HG03060 (cell line): ENCODE data around the gene LHCGR.
"Not testable (repeated sequence)": the region's sequence is repeated elsewhere in the genome, so short reads cannot be mapped to it uniquely, and the experiment has no call there.

ENCODE experiments used
- ATAC-seq: cut with Tn5 transposase; IDR thresholded peaks from one replicate; pipeline ENCODE4 v1.9.1; 2021; ENCODE audit warnings: low read depth, moderate number of reproducible peaks; ENCODE audit not compliant: unreplicated experiment

Gene LHCGR

GRCh38 chr2:48714245-48714644, 41.3 kb downstream of the LHCGR start:
- ATAC-seq = no peak

DNA sequence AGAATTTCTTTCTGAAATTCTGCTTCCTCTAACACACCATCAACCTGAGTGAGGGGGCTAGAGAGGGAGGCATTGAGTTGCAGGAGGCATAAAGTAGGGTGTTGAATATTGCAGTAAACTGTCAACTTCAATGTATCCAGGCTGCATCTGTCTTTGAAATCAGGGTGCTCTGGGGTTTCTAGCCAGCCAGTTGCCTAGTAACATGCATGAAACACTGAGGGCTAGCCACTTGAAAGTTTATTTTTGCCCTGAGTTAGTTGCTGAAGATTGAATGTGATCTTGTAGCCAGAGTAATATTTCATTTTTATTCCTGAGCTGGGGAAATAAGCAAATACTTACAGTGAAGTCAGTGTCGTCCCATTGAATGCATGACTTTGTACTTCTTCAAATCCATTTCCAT, 41.9 kb downstream of the LHCGR start:
- no peak for ATAC-seq

GRCh38 chr2:48712151-48712550, 43.4 kb downstream of the LHCGR start:
- ATAC-seq = no peak

- no peak for ATAC-seq
Observed at GRCh38 chr2:48711343-48711742, 44.2 kb downstream of the LHCGR start.

GRCh38 chr2:48709096-48710034, 46.2 kb downstream of the LHCGR start:
- ATAC-seq = no peak

DNA sequence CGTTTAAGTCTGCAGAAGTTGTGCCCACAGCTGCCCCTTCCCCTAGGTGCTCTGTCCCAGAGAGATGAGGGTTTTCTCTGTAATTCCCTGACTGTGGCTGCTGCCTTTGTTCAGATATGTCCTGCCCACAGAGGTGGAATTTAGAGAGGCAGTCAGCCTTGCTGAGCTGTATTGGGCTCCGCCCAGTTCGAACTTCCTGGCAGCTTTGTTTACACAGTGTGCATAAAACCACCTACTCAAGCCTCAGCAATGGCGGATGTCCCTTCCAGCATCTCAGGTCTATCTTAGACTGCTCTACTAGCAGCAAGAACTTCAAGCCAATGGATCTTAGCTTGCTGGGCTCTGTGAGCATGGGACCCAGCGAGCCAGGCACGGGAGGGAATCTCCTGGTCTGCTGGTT, 48.1 kb downstream of the LHCGR start:
- ATAC-seq = no peak

GRCh38 chr2:48703621-48704020, 51.9 kb downstream of the LHCGR start:
- not testable (repeated sequence) for ATAC-seq

DNA sequence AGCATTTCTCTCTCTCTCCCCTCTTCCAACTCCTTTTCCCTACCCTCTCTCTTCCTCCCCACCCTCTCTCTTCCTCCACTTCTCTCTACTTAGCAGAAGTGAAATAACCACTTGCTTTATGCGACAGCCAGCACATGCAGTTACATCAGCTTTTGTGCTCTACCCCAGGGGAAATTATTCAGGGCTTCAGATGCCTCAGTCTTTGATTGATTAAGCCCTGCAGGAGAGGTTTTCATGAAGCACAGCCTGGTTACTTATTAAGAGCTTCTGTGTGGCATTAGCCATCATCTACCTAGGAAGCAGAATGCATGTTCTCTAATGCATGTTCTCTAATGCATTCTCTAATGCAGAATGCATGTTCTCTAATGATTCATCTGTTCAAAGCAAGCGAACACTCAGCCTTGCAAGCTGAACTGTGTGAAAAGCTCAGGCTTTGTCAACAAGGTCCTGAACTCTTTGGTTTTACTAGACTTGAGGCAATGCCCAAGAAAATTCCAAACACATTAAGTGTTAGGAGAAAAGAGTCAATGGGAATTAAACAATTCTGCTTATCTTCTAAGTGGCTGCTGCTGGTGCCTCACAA, 56.1 kb downstream of the LHCGR start:
- ATAC-seq = no peak

- no peak for ATAC-seq
Observed at GRCh38 chr2:48696881-48697280, 58.6 kb downstream of the LHCGR start.

DNA sequence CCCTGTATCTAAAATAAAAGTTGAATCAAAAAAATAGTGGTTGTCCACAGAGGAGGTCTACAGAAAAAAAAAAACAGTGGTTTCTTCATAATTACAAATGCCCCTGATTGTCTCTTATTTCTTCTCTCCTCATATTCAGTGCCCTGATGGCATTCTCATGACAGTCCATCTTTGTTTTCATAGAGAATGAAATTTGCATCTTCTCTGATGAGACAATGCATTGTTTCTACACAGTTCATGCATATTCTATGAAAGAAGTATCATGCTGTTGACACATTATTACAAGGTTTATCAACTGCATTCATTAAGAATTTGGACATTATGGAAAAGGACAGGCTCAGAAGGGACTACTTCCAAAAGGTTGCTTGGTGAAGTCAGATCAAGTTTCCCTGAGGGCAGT, 59.5 kb downstream of the LHCGR start:
- ATAC-seq = no peak

DNA sequence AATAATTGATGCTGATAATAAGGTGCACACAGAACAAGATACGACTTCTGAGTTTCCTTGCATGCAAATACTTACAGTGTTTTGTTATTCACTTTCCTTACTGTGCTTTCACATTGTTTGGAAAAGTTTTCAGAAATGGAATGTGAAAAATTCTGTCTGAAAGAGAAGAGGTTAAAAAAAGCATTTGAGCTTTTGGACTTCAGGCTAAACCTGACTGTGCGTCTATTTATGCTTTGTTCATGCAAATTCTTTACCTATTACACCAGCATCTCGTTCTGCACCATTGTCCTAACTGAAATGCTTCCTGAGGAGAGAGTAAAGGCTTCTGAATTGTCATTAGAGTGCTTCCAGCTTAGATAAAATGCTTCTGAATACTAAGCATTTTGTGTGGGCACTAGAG, 61.4 kb downstream of the LHCGR start:
- ATAC-seq = no peak

GRCh38 chr2:48693645-48694044, 61.9 kb downstream of the LHCGR start:
- ATAC-seq = no peak

DNA sequence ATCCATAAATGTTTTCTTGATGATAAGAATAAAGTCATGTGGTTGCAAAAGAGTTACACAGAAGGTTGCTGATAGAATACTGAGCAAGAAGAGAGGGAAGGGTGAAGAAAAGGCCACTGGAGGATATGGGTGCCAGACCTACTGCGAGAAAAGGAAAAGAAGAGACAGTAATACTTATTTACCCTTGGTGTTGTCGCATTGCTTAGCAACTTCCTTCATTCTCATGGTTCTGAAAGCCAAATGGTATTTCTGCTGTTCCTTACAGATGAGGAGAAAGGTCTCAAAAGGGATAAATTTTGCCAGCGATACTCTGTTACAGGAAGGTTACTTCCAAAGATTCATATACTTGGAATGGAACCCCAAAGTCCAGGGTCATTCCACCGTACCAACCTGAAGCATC, 62.5 kb downstream of the LHCGR start:
- no peak for ATAC-seq

DNA sequence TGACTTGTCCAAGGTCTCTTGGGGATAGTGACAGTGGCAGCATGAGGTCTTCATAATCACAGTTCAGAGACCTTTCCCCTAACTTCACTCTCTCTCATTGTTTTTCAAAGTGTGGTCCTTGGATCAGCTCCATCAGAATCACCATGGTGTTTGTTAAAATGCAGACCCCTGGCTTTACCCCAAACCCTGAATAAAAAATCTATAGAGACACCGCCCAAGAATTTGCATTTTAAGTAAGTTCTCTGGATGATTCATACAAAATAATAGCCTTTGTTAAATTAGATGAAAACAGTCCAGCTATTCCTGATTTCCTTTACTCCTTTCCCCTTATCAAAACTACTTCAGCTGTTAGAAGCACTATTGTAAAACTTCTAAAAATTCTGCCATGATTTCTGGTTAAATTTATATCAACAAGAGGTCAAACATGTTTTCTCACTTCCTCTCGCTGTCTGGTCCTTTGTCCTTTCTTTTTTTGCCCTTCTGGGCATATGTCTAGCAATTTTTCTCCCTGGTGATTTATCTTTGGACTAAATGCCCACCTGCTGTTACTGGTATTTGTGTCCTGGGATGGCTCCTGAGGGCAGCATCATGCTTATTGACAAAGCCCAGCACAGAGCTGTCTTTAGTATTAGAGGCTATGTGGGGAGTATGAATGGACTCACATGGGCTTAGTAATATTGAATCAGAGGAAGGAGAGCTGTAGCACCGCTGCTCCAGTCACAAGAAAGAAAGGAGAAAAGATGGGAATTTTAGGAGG, 63.4 kb downstream of the LHCGR start:
- no peak for ATAC-seq

DNA sequence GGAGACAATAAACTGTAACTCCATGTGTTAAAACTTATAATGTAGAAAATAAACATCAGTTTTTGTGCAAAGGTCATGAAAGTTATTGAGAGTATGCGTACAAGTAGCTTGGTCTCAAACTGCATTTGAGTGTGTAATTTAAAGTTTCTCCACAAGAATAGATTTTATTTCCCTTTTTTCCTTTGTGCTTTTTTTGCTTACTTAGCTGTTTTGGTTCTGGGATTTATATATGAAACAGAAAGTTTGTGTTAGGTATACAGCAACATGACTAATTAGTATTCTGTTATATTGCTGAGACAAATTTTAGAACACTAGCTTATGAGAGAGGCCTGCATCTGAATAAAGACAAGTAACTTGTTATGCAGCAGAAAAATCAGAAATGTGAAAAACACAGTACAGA, 70.4 kb downstream of the LHCGR start:
- no peak for ATAC-seq

DNA sequence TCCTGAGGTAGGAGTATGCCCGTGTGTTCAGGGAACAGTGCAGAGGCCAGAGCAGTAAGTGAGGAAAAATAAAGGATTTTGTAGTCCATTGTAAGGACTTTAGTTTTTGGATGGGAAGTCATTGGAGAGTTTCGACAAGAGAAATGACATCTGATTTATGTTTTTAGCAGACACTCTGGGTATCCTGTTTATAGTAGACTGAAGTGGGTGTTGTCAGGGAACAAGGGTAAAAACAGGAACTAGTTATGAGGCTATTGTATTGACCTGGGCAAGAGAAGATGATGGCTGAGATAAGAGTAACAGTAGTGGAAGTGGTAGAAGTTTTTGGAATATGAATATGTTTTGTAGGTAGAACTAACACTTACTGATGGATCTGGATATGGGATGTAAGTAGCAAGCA, 78.1 kb downstream of the LHCGR start:
- ATAC-seq = no peak

DNA sequence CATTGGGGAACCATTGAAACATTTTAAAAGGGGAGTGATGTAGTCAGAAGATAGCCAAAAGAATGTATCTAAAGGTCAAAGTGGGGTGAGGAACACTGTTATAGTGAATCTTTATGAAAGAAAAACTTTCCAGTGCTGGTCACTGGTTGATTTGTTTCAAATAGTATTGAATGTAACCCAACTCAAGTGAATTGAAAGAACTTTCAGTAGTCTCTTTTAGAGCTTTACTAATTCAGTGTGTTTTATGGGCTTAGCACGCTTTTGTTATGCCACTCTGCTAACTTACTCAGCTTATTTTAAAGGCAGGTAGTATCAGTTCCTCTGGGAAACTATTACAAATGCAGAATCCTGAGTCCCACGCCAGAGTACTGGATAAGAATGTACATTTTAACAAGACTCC, 80.6 kb downstream of the LHCGR start:
- no peak for ATAC-seq

GRCh38 chr2:48673581-48673980, 81.9 kb downstream of the LHCGR start:
- ATAC-seq = no peak

DNA sequence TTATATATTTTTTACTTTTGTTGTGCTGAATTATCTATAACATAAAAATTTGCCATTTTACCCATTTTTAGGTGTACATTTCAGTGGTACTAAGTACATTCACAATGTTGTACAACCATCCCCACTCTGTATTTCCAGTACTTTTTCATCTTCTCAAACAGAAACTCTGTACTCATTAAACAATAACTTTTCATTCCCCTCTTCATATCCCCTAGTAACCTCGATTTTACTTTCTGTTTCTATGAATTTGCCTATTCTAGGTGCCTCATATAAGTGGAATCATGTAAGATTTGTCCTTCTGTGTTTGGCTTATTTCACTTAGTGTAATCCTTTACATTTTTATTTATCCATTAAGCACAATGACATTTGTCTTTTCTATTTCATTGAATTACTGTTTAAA, 86.5 kb downstream of the LHCGR start:
- ATAC-seq = peak; percentile 72

DNA sequence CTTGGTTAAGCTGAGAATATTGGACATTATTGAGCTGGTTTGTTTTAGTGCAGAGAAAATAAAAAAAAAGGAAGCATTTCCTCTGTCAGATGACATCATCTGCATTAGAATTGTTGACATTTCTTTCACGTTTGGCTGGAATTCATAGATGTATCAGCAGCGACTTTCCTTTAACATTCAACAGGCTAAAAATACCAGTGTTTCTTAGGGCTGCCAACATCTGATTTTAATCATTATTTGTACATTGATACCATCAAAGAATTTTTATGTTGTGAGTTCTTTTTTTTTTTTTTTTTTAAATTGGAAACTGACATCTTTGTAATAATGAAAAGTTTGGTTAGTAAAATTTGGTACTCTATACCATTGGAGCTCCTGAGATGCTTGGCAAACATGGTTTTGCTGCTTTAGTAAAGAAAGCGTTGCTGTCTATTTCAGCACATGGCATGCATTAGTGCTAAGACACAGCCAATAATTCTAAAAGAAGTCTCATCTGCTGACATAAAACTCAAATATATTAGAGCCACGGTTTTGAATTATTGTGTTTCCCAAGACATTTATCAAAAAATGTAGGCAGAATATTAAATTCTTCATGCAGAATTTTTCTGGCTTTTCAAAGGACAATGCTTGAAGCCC, 104.2 kb downstream of the LHCGR start:
- no peak for ATAC-seq

GRCh38 chr2:48638261-48638660, 117.3 kb downstream of the LHCGR start:
- ATAC-seq = no peak
